ENCODE measurements around the gene ANKRD13D.

Gene ANKRD13D

DNA sequence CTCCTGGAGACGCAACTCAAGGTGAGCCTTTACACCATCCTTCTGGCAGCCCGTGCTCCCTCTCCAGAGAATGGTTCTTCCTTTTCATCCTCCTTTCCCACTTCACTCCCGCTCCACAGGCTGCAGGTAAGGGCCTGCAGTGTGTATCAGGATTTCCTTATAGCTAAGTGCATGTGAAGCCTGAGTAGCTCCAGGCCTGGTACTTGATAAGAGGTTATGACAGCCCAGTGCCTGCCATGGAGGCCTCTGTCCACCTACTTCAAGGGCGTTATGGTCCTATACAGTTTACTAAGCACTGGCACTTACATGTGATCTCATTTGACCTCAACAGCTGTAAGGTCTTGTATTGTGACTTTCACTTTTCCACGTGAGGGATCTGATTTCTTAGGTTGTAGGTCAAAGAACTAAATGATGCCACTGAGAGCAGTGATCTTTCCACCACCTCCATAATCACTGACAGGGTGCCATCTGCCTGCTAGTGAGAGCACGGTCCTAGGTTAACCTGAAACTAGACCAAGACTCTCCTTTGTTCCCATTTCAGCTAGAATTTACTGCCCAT is 32.3 kb downstream of the ANKRD13D start:
- no peak for DNase-seq

DNA sequence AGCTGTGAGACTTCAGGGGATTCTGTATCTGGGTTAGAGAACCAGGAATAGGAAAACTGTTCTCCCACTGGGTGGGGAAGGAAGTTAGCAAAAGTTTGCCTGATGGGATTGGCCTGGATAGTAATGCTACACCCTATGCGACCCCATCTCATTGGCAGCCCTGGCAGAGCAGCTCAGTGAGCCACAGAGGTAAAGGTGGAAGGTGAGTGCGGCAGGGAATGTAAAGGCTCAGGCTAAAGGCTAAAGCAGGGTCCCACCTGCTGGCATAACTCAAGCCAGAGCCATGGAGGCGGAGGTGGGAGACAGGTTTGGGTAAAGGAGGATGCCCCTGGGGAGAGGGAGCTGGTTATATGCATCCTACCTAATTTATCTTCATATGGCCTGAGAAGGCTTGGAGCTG is 32.9 kb downstream of the ANKRD13D start:
- no peak for DNase-seq

- no peak for DNase-seq
These were observed 34.4 kb downstream of the ANKRD13D start for GRCh38 chr11:67323526-67323925.

DNA sequence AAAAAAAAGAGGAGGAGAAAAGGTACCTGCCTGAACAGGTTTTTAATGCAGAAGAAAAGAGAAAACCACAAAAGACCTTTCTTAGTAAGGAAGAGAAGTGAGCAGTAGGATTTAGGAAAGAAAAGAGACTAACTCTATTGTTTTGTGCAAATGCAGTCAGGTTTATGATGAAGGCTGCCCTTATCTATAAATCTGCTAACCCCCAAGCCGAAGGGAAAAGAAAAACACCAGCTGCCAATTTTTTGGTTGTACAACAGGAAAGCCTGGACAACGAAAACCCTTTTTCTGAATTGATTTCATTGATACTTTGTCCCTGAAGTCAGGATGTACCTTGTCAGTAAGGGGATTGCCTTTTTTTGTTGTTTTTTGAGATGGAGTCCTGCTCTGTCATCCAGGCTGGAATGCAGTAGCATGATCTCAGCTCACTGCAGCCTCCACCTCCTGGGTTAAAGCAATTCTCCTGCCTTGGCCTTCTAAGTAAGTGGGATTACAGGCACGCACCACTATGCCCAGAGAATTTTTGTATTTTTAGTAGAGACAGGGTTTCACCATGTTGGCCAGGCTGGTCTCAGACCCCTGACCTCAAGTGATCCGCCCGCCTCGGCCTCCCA is 43.1 kb downstream of the ANKRD13D start:
- DNase-seq, result no peak

- no peak for DNase-seq
These were observed 48.2 kb downstream of the ANKRD13D start for GRCh38 chr11:67337257-67337656.

DNA sequence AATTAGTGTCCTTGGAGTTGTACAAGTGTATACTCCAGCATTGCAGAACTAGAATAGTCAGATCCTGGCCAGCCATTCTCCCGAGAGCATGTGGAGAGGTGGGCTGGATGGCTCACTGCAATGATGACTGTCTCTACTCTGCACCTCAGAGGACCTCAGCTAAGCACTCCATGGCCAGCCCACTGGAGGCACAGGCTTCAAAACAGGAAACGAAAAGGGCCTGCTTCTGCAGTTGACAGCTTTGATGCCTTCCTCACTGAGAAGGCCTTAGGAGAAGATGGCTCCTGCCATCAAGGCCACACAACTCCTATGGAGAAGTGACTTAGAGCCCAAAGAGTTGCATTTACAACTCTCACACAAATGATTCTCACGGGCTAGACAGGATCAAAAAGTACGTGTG is 55.2 kb downstream of the ANKRD13D start:
- DNase-seq, result no peak

GRCh38 chr11:67345247-67345919 is 56.3 kb downstream of the ANKRD13D start:
- no peak for DNase-seq

DNA sequence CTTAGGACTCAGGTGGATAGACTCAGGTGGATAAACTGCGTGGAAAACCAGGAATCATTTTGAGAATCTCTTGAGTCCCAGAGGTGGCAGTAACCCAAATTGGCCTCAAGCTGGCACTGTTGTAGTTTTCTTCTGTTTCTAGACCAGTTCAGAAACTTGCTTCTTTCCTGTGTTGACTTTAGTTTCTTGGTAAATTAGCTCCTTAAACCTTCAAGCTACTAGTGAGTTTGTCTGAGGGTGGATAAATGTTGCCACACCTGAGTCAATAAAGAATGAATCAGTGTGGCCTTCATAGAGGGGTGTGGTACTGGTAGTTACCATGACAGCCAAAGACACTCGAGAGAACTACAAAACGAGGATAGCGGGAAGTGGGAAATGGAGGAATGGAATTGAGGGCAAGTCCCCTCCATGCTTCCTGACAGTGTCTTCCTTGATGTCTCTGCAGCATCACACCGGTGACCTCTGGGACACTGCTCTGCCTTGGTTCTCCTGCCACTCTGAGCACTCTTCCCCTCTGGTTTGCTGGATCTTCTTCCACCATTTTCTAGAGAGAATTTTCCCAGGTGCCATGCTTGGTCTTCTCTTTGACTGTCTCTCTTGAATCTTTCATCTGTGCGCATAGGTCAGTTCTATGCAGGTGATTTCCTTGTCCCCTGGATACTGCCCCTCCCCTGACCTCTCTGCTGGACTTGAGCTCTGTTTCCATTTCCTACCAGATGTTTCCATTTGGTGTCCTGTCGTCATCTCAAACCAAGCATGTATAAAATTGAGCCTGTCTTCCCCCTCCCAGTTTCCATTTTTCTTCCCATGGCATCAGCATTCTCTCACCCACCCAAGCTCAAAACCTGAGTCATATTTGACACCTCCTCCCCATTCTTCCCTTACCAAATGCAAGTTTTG is 57.1 kb downstream of the ANKRD13D start:
- DNase-seq, result peak; percentile 24 to 53 (median 24)

DNA sequence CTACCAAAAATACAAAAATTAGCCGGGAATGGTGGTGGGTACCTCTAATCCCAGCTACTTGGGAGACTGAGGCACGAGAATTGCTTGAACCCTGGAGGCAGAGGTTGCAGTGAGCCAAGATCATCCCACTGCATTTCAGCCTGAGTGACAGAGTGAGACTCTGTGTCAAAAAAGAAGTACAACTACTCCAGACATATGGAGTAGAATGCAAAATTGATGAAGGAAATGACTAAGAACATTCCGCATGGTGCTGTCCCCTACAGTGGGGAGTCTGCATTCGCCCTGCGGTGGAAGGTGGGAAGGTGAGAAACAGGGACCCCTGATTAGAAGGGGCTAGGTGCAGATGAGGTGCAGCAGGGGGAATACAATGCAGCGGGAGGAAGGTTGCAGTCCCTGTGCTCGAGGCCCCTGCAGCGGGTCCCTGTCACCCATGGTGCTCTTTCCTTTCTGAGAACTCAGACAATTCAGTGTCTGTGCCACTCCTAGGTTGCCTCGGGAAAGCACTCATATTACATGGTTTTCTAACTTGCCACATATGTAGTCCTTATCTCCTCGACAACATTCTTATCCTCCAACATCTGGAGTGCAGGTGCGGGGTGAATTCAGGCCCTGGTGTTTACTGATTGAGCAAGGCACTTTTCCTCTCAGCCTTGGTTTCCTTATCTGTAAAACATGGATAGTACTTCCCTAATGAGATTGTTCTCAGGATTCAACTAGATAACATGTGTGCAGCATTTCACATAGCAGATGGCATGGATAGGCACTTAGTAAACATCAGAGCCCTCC is 59.1 kb downstream of the ANKRD13D start:
- DNase-seq, result no peak

GRCh38 chr11:67349036-67349435 is 59.9 kb downstream of the ANKRD13D start:
- DNase-seq, result no peak

DNA sequence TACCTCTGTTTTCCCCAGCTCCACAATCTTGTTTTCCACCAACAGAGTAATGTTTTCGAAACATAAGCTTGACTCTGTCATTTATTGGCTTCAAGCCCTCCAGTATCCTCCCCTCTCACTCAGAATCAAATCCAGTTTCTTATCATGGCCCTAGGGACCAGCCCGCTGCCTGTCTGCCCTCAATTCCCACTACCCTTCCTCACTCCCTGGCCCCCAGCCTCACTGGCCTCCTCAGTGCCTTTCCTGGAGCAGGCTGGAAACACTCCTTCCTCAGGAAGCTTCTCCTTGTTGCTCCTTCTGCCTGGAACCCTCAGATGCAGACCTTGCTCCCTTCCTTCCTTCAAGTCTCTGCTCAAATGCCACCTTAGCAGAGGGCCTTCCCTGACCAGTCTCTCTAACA is 60.4 kb downstream of the ANKRD13D start:
- DNase-seq, result no peak

DNA sequence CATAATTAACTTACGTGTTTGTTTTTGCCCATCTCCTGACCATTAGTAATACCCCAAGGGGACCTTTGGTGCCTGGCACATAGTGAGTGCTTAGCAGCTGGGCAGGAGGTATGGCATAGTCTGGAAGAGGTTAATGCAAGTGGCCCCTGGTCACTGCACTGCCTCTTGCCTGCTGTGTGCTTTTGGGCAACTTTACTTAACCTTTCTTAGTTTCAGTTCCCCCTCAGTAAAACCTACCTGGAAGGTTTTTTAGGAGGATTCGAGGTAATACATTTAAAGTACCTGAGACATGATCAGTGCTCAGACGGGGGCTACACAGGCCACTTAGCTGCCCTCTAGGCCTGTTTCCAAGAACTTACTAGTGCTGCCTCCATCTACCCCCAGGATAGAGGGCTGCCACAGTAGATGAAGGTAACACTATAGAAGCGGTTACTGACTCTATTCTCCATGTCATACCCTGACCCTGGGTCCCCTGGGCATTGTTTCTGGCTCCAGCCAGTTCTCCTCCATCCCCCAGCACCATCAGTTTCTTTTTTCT is 60.9 kb downstream of the ANKRD13D start:
- no peak for DNase-seq

GRCh38 chr11:67351275-67352005 is 62.3 kb downstream of the ANKRD13D start:
- DNase-seq, result peak; percentile 55 to 78 (median 72)

Measured in NCI-H1417 (cell line).